Kidney (tissue), 14 donors: ENCODE measurements around the gene CDKN2B. TPM values are rescaled to one million over a fixed set of nuclear protein-coding genes. Genes with fewer than 3 reads are reported as not detected.

Experiments
- DNase-seq, 5 donors: peaks; one replicate each; pipeline ENCODE4 v3.0.0-alpha.2; 2013 to 2020
- FAIRE-seq: peaks from 2 replicates; lab custom pipeline; 2012; peaks lifted over from hg19 to GRCh38; lab: Jason Lieb, UNC
- H3K27ac ChIP-seq, 2 donors: one replicate each; pipeline ENCODE4 v1.7.0; 2013; ENCODE audit warnings: low read depth in 2 of 2, low read length in 2 of 2, inconsistent platforms in 1 of 2
- H3K27me3 ChIP-seq: one replicate; pipeline ENCODE4 v1.7.1; 2013; ENCODE audit warnings: low read length, inconsistent platforms; ENCODE audit not compliant: control insufficient read depth, insufficient read depth
- H3K36me3 ChIP-seq, 3 donors: one replicate each; pipeline versions ENCODE4 v1.7.0 to v1.7.1; 2013; ENCODE audit warnings: low read length in 3 of 3, control low read depth in 1 of 3, inconsistent platforms in 1 of 3; ENCODE audit not compliant: insufficient read depth in 3 of 3, control insufficient read depth in 2 of 3
- H3K4me1 ChIP-seq, 3 donors: one replicate each; pipeline versions ENCODE4 v1.7.0 to v1.7.1; 2013; ENCODE audit warnings: low read length in 3 of 3, inconsistent platforms in 1 of 3, low read depth in 1 of 3; ENCODE audit not compliant: control insufficient read depth in 2 of 3, insufficient read depth in 2 of 3
- H3K4me3 ChIP-seq, 3 donors: one replicate each; pipeline versions ENCODE4 v1.7.0 to v1.8.1; 2013; ENCODE audit warnings: low read length in 3 of 3, control low read depth in 1 of 3, inconsistent platforms in 1 of 3
- H3K9ac ChIP-seq, 3 donors: one replicate each; pipeline versions ENCODE4 v1.7.0 to v1.7.1; 2013; ENCODE audit warnings: low read length in 3 of 3, control low read depth in 1 of 3, inconsistent platforms in 1 of 3
- H3K9me3 ChIP-seq, 3 donors: one replicate each; pipeline versions ENCODE4 v1.7.0 to v1.7.1; 2013; ENCODE audit warnings: low read length in 3 of 3, control low read depth in 1 of 3, inconsistent platforms in 1 of 3; ENCODE audit not compliant: control insufficient read depth in 2 of 3, insufficient read depth in 1 of 3
- CTCF ChIP-seq: IDR thresholded peaks from 3 replicates; pipeline ENCODE4 v1.5.1; 2012; ENCODE audit warnings: mild to moderate bottlenecking, moderate library complexity, borderline replicate concordance; ENCODE audit not compliant: insufficient read depth; ENCODE audit errors: extremely low read depth
- intact Hi-C: fragments of 100-400 bp; cut with DNase I; formaldehyde crosslinking; loops from one replicate; pipeline ENCODE4 v1.11.1; 2022
- polyA plus RNA-seq: library from polyadenylated mRNA; stranded (reverse); fragments of 350-450 nt; fragmentation: Illumina TruSeq; extraction: RNeasy Lipid Tissue Mini Kit (QIAGEN cat#74804); gene quantifications from one replicate; pipeline ENCODE4 v1.2.3, GENCODE V29; 2014; ENCODE audit warnings: low read depth, low replicate concordance; ENCODE audit not compliant: insufficient read depth
- total RNA-seq: library from RNA; stranded (reverse); fragmentation: NEBNext Ultra II Directional; extraction: Animal tissue kit (Norgen Biotek cat#: 25700); gene quantifications from one replicate; pipeline ENCODE4 v1.2.1, GENCODE V29; 2021
- donor health status: control.
- donor health status: control.
- donor health status: control.
- donor health status: control.
- donor health status: control.
- donor health status: DM: yes; HTN: yes; CAD: no.
- donor health status: Normal renal cell carcinoma (clear cell type).

The CDKN2B gene
- total and polyA plus RNA-seq, 2 donors from 2014 or later = 0.30 to 1.8 TPM

- H3K27me3 ChIP-seq = peaks cover 25% of the 10 kb centered on the region
Measured at GRCh38 chr9:22010866-22011625, 1.9 kb upstream of the CDKN2B start.

DNA sequence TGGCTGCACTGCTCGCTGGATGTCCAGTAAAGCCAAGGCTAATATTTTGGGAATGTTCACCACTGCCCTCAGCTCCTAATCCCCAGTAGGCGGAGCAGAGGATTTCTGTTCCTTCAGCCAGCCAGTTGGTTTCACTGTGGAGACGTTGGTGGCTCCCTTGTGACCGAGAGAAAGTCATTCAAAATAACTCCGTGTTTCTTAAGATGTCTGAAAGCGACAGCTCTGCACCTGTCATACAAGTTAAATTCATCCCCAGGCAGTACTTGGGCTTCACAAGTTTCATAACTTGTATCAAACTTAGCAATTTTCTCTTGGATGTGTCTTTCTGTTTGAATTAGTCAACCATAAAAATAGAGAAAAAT, 382 bp upstream of the CDKN2B start:
- no peak for FAIRE-seq
- H3K9me3 ChIP-seq = no peaks in the 10 kb centered on the region
- intact Hi-C loops = no loop called here
- H3K27me3 ChIP-seq = peaks cover 39% of the 10 kb centered on the region
- no peak overlapping the region for H3K9ac ChIP-seq
- H3K36me3 ChIP-seq = no peaks in the 10 kb centered on the region
- H3K27ac ChIP-seq = no peak overlapping the region
- peak overlapping the region; percentile 30 to 80 (median 57) for H3K4me3 ChIP-seq
- H3K4me1 ChIP-seq = peaks cover 0 to 5% (median 0%) of the 10 kb centered on the region in 3 donors
- no peak for TF ChIP-seq CTCF
- DNase-seq = no peak

More at GRCh38 chr9:22010866-22011625, 1.9 kb upstream of the CDKN2B start:
- H3K27ac ChIP-seq = no peak overlapping the region
- FAIRE-seq (no peak), DNase-seq (peak in 4 of 5 donors; percentile 67 to 87 (median 82))
- no peaks in the 10 kb centered on the region for H3K9me3 ChIP-seq
- H3K9ac ChIP-seq = no peak overlapping the region
- intact Hi-C loops = no loop called here
- H3K4me1 ChIP-seq = peaks cover 0 to 5% (median 0%) of the 10 kb centered on the region in 3 donors
- TF ChIP-seq CTCF = no peak
- no peaks in the 10 kb centered on the region for H3K36me3 ChIP-seq
- H3K4me3 ChIP-seq = no peak overlapping the region

DNA sequence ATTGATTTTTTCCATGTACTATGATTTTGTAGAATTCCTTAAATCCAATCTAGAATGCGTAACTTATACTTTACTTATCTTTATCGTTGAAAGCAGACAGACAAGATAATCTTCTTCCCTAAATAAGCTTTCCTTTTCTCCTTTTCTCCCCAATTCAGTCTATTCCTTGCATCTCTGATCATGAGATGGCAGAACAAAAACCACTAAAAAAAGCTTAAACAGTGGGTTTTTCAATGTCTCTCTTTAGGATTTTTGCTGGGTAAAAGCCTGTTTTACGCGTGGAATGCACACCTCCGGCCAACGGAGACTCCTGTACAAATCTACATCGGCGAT, 755 bp downstream of the CDKN2B start:
- H3K36me3 ChIP-seq = no peaks in the 10 kb centered on the region
- TF ChIP-seq CTCF = no peak
- no peak overlapping the region for H3K9ac ChIP-seq
- H3K27ac ChIP-seq = no peak overlapping the region
- no peaks in the 10 kb centered on the region for H3K9me3 ChIP-seq
- intact Hi-C loops = no loop called here
- peak overlapping the region in 2 of 3 donors; percentile 55 to 80 for H3K4me3 ChIP-seq
- DNase-seq (no peak), FAIRE-seq (no peak)
- peaks cover 49% of the 10 kb centered on the region for H3K27me3 ChIP-seq
- peaks cover 0 to 5% (median 0%) of the 10 kb centered on the region in 3 donors for H3K4me1 ChIP-seq
